SU-DHL-6 (cell line): ENCODE measurements around the gene CATSPERZ.

Experiments
- EZH2phosphoT487 ChIP-seq: fragments of 200-600 bp; sonication (generic), shearing (Covaris generic); conservative IDR thresholded peaks from 2 replicates; pipeline ENCODE4 v1.6.1; 2018; ENCODE audit warnings: mild to moderate bottlenecking, antibody characterized with exemption, low read length, moderate library complexity, mixed read lengths
- TF ChIP-seq, protein P1 (sequence below): fragments of 200-600 bp; sonication (generic); IDR thresholded peaks from one replicate; pipeline ENCODE4 v1.5.1; 2017; ENCODE audit warnings: antibody characterized with exemption, mild to moderate bottlenecking, low read length, moderate library complexity; ENCODE audit not compliant: insufficient read depth, poor library complexity, severe bottlenecking

DNA sequence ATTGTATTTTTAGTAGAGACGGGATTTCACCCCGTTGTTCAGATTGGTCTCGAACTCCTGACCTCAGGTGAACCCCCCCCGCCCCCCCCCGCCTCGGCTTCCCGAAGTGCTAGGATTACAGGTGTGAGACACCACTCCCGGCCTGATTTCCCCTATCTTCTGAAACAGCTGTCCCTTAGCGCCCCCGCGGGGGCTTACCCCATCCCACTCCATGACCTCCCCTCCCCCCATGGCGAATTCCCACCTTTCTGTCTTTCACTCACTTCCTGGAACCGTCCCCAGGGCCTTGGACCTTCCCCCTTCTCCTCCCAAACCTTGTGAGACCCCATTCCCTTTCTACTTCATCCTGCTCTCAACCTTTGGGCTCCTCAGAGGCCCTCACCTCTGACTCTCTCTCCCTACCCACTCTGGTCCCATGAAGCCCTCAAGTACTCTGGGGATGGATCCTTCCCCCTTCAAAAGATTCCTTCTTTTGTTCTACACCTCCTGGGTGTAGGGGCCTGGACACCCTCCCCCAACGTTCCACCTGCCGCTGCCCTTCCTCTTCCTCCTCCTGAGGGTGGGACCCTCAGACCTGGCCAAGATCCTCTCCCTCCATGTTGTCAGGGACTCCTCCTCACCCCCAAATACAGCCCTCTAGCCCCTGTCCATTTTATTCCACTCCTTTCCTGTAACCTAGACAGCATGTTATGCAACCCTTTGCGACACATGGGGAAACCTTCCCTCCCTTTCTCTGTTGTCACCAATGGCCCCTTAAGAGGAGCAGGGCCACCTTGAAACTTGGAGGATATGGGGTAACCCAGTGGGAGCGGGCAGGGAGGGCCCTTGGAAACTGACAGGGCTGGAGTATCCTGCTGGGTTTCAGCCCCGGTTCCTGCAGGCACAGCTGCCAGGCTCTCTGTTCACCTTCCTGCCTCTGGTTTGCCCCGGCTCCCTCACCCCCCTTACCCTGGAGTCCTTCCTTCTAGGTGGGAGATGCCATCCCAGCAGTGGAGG, 18.9 kb downstream of the CATSPERZ start:
- TF ChIP-seq, protein P1, sequence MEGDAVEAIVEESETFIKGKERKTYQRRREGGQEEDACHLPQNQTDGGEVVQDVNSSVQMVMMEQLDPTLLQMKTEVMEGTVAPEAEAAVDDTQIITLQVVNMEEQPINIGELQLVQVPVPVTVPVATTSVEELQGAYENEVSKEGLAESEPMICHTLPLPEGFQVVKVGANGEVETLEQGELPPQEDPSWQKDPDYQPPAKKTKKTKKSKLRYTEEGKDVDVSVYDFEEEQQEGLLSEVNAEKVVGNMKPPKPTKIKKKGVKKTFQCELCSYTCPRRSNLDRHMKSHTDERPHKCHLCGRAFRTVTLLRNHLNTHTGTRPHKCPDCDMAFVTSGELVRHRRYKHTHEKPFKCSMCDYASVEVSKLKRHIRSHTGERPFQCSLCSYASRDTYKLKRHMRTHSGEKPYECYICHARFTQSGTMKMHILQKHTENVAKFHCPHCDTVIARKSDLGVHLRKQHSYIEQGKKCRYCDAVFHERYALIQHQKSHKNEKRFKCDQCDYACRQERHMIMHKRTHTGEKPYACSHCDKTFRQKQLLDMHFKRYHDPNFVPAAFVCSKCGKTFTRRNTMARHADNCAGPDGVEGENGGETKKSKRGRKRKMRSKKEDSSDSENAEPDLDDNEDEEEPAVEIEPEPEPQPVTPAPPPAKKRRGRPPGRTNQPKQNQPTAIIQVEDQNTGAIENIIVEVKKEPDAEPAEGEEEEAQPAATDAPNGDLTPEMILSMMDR, result no peak
- no peak for TF ChIP-seq EZH2phosphoT487
